GM23338 (cell line): ENCODE measurements around the gene CLOCK. TPM values are rescaled to one million over a fixed set of nuclear protein-coding genes. Genes with fewer than 3 reads are reported as not detected.
A peak's percentile ranks its signal among the peaks of the same experiment; 100 is the strongest.

Experiments
- ATAC-seq: fragments of 200-7000 bp; cut with Tn5 transposase; 3 replicates; pipeline ENCODE4 v1.9.1; 2020
- DNase-seq: peaks from one replicate; pipeline ENCODE4 v3.0.0-alpha.2; 2015; ENCODE audit warnings: low spot score
- H2AFZ ChIP-seq: fragments of 200-600 bp; sonication (generic); 2 replicates; pipeline ENCODE4 v1.8.0; 2016; ENCODE audit warnings: antibody characterized with exemption, mild to moderate bottlenecking, moderate library complexity
- H3F3A ChIP-seq: fragments of 200-600 bp; sonication (generic); replicated peaks from 2 replicates; pipeline ENCODE4 v1.8.0; 2017; ENCODE audit warnings: antibody characterized with exemption, mixed run types, low read depth
- H3K27ac ChIP-seq: fragments of 200-600 bp; sonication (generic); 2 replicates; pipeline ENCODE4 v1.6.1; 2016; ENCODE audit warnings: low read depth
- H3K27me3 ChIP-seq: fragments of 200-600 bp; sonication (generic); 2 replicates; pipeline ENCODE4 v1.8.0; 2016; ENCODE audit warnings: mild to moderate bottlenecking, mixed run types, moderate library complexity; ENCODE audit not compliant: insufficient read depth
- H3K36me3 ChIP-seq: fragments of 200-600 bp; sonication (generic); 2 replicates; pipeline ENCODE4 v1.8.0; 2016; ENCODE audit warnings: mild to moderate bottlenecking; ENCODE audit not compliant: insufficient read depth
- H3K4me1 ChIP-seq: fragments of 200-600 bp; sonication (generic); 2 replicates; pipeline ENCODE4 v1.8.0; 2016; ENCODE audit warnings: mild to moderate bottlenecking, moderate library complexity; ENCODE audit not compliant: insufficient read depth
- H3K4me2 ChIP-seq: fragments of 200-600 bp; sonication (generic); 2 replicates; pipeline ENCODE4 v1.7.1; 2017; ENCODE audit warnings: mixed run types
- H3K4me3 ChIP-seq: fragments of 200-600 bp; sonication (generic); 2 replicates; pipeline ENCODE4 v1.6.1; 2016; ENCODE audit warnings: mixed run types
- H3K79me2 ChIP-seq: fragments of 200-600 bp; sonication (generic); replicated peaks from 2 replicates; pipeline ENCODE4 v1.8.0; 2017; ENCODE audit warnings: mild to moderate bottlenecking; ENCODE audit not compliant: insufficient read depth
- H3K9me2 ChIP-seq: fragments of 200-600 bp; sonication (generic); 2 replicates; pipeline ENCODE4 v1.8.0; 2017; ENCODE audit not compliant: insufficient read depth
- H4K20me1 ChIP-seq: fragments of 200-600 bp; sonication (generic); replicated peaks from 2 replicates; pipeline ENCODE4 v1.8.0; 2017; ENCODE audit warnings: mild to moderate bottlenecking; ENCODE audit not compliant: insufficient read depth
- H3K27ac Mint-ChIP-seq: 2 replicates; pipeline ENCODE4 v1.8.0; 2020; ENCODE audit warnings: inconsistent platforms, mild to moderate bottlenecking, moderate library complexity, mixed read lengths
- H3K27me3 Mint-ChIP-seq: 3 replicates; pipeline ENCODE4 v1.8.0; 2022; ENCODE audit warnings: low read depth, mild to moderate bottlenecking, moderate library complexity, mixed read lengths, inconsistent platforms; ENCODE audit not compliant: insufficient read depth, poor library complexity
- H3K36me3 Mint-ChIP-seq: 3 replicates; pipeline ENCODE4 v1.8.0; 2021; ENCODE audit warnings: low read depth, mild to moderate bottlenecking, inconsistent platforms, moderate library complexity, mixed read lengths
- H3K4me1 Mint-ChIP-seq: 3 replicates; pipeline ENCODE4 v1.8.0; 2020; ENCODE audit warnings: mild to moderate bottlenecking, inconsistent platforms, mixed read lengths
- H3K4me3 Mint-ChIP-seq: 3 replicates; pipeline ENCODE4 v1.8.0; 2021; ENCODE audit warnings: moderate library complexity, mild to moderate bottlenecking, inconsistent platforms, mixed read lengths
- H3K9me3 Mint-ChIP-seq: 3 replicates; pipeline ENCODE4 v1.8.0; 2020; ENCODE audit warnings: moderate library complexity, mild to moderate bottlenecking, inconsistent platforms, mixed read lengths
- CTCF ChIP-seq, 2 experiments: fragments of 200-600 bp in 1 of 2; sonication (generic) in 1 of 2; conservative IDR thresholded peaks; 2 replicates each; pipeline versions ENCODE4 v1.5.1 to v1.6.1; 2016 to 2017; ENCODE audit warnings: antibody characterized with exemption in 2 of 2, low read depth in 2 of 2, mild to moderate bottlenecking in 2 of 2, moderate library complexity in 1 of 2
- ETS1 ChIP-seq: IDR thresholded peaks from 2 replicates; pipeline ENCODE4 v1.6.1; 2016; ENCODE audit warnings: antibody characterized with exemption
- EZH2 ChIP-seq: fragments of 200-600 bp; sonication (generic); IDR thresholded peaks from one replicate; pipeline ENCODE4 v1.8.0; 2017; ENCODE audit warnings: antibody characterized with exemption, mild to moderate bottlenecking, low read depth; ENCODE audit not compliant: unreplicated experiment
- EZH2phosphoT487 ChIP-seq: fragments of 200-600 bp; sonication (generic); IDR thresholded peaks from one replicate; pipeline ENCODE4 v1.8.1; 2018; ENCODE audit warnings: antibody characterized with exemption; ENCODE audit not compliant: unreplicated experiment
- POLR2AphosphoS5 ChIP-seq: IDR thresholded peaks from 2 replicates; pipeline ENCODE4 v1.6.1; 2016; ENCODE audit warnings: antibody characterized with exemption, low read depth
- REST ChIP-seq: IDR thresholded peaks from one replicate; pipeline ENCODE4 v1.6.1; 2018; ENCODE audit warnings: antibody characterized with exemption; ENCODE audit not compliant: unreplicated experiment
- ZNF114 ChIP-seq: fragments of 250-450 bp; sonication (Bioruptor Pico); IDR thresholded peaks from 2 replicates; pipeline ENCODE4 v1.5.0; 2020; ENCODE audit warnings: mild to moderate bottlenecking, moderate library complexity
- polyA plus RNA-seq: library from polyadenylated mRNA; unstranded; fragments of >200 nt; fragmentation: Nextera tagmentation; extraction: Ambion mirVana; gene quantifications from 2 replicates; pipeline ENCODE4 v1.2.1, GENCODE V29; 2016
- total RNA-seq: library from RNA; depleted of rRNA; stranded (reverse); fragments of >200 nt; shearing (Covaris generic); gene quantifications from 2 replicates; pipeline ENCODE4 v1.2.3, GENCODE V29; 2014

CLOCK gene
- total and polyA plus RNA-seq, 2 experiments from 2014 or later, result 17.1 to 28.8 TPM

- Histone ChIP-seq H3K4me2 (peak overlapping the region; percentile 81), H3K27me3 (no peaks in the 10 kb centered on the region), H3K79me2 (peaks cover 46% of the 10 kb centered on the region), H3K4me1 (peaks cover 38% of the 10 kb centered on the region), H3K27ac (peak overlapping the region; percentile 92), H2AFZ (peak overlapping the region; percentile 64; the same call in 1 of the 2 replicates), H3K36me3 (no peaks in the 10 kb centered on the region), H3K9me2 (no peaks in the 10 kb centered on the region), H3F3A (peaks cover 19% of the 10 kb centered on the region), H4K20me1 (peaks cover 12% of the 10 kb centered on the region), H3K4me3 (peak overlapping the region; percentile 84)
- peaks cover 8% of the 10 kb centered on the region for H3K27me3 Mint-ChIP-seq
- DNase-seq (peak; percentile 78), ATAC-seq (peak; percentile 49)
- TF ChIP-seq REST (no peak), POLR2AphosphoS5 (peak; percentile 30; the same call in 1 of the 2 replicates)
- no peaks in the 10 kb centered on the region for H3K36me3 Mint-ChIP-seq
- peak overlapping the region; percentile 91 for H3K27ac Mint-ChIP-seq
- no peaks in the 10 kb centered on the region; the same call in 2 of the 3 replicates for H3K9me3 Mint-ChIP-seq
- peak overlapping the region; percentile 95 for H3K4me3 Mint-ChIP-seq
- H3K4me1 Mint-ChIP-seq, result peaks cover 54% of the 10 kb centered on the region
Observed at GRCh38 chr4:55545641-55546505, 836 bp downstream of the CLOCK start.

- peak; percentile 46 for DNase-seq
- Histone ChIP-seq H3K27ac (peak overlapping the region; percentile 92), H3K4me3 (peak overlapping the region; percentile 84), H3K79me2 (peaks cover 53% of the 10 kb centered on the region), H3K27me3 (no peaks in the 10 kb centered on the region), H2AFZ (peak overlapping the region; percentile 64; the same call in 1 of the 2 replicates), H3K36me3 (no peaks in the 10 kb centered on the region), H3K4me2 (peak overlapping the region; percentile 81), H3F3A (peaks cover 19% of the 10 kb centered on the region), H3K9me2 (no peaks in the 10 kb centered on the region), H4K20me1 (peaks cover 12% of the 10 kb centered on the region), H3K4me1 (peaks cover 43% of the 10 kb centered on the region)
- no peak for ATAC-seq
- Mint-ChIP-seq H3K4me1 (peaks cover 56% of the 10 kb centered on the region), H3K36me3 (peaks cover 3% of the 10 kb centered on the region; the same call in 2 of the 3 replicates), H3K27ac (0 out of 2 replicates have a peak overlapping the region, but pooled peaks have one; percentile 44), H3K27me3 (peaks cover 8% of the 10 kb centered on the region), H3K4me3 (peak overlapping the region; percentile 95), H3K9me3 (no peaks in the 10 kb centered on the region; the same call in 2 of the 3 replicates)
- no peak for TF ChIP-seq ZNF114 (CRISPR knock-in tag)
- TF ChIP-seq EZH2phosphoT487, result no peak
Observed at GRCh38 chr4:55545151-55545550, 1.6 kb downstream of the CLOCK start.

GRCh38 chr4:55543858-55544257 is 2.9 kb downstream of the CLOCK start:
- Histone ChIP-seq H3K27me3 (no peaks in the 10 kb centered on the region), H4K20me1 (peaks cover 12% of the 10 kb centered on the region), H3F3A (peaks cover 19% of the 10 kb centered on the region), H3K4me1 (peaks cover 42% of the 10 kb centered on the region), H3K27ac (no peak overlapping the region), H3K4me2 (peak overlapping the region; percentile 81), H3K36me3 (no peaks in the 10 kb centered on the region), H2AFZ (no peak overlapping the region), H3K79me2 (peaks cover 66% of the 10 kb centered on the region), H3K9me2 (no peaks in the 10 kb centered on the region), H3K4me3 (no peak overlapping the region)
- H3K4me3 Mint-ChIP-seq, result peak overlapping the region; percentile 95
- DNase-seq (no peak), ATAC-seq (no peak)
- peak; percentile 16 to 38; a peak in 2 of 4 replicates for TF ChIP-seq CTCF (conservative IDR thresholded peaks at IDR 0.05; ENCODE audit: low read depth in 2 of 2)
- no peak for TF ChIP-seq ETS1
- TF ChIP-seq EZH2, result no peak
- H3K27me3 Mint-ChIP-seq, result peaks cover 5% of the 10 kb centered on the region
- H3K9me3 Mint-ChIP-seq, result no peaks in the 10 kb centered on the region; the same call in 2 of the 3 replicates
- peaks cover 47% of the 10 kb centered on the region for H3K4me1 Mint-ChIP-seq
- H3K27ac Mint-ChIP-seq, result no peak overlapping the region
- peaks cover 5% of the 10 kb centered on the region; the same call in 2 of the 3 replicates for H3K36me3 Mint-ChIP-seq
